ENCODE results near the gene VKORC1.

GRCh38 chr16:31063495-31063842 is 31.1 kb downstream of the VKORC1 start:
- TF ChIP-seq ARNT (IDR thresholded peaks at IDR 0.05): no peak
- no peak for TF ChIP-seq ZNF384 (IDR thresholded peaks at IDR 0.05)
- TF ChIP-seq SP1 (IDR thresholded peaks at IDR 0.05): no peak
- TF ChIP-seq FOXA1 (IDR thresholded peaks at IDR 0.05): no peak
- no peak for TF ChIP-seq TARDBP (IDR thresholded peaks at IDR 0.05)
- no peak for TF ChIP-seq HDGF (IDR thresholded peaks at IDR 0.05; ENCODE audit: borderline replicate concordance)
